Astrocyte (in vitro differentiated cells and primary cell): ENCODE results near the gene RRBP1.

ENCODE experiments used
- CTCF ChIP-seq: IDR thresholded peaks from 2 replicates; pipeline ENCODE4 v1.5.1; 2011; ENCODE audit warnings: low read depth, mild to moderate bottlenecking, inconsistent platforms, low read length, moderate library complexity; ENCODE audit not compliant: insufficient read depth
- EZH2 ChIP-seq: IDR thresholded peaks from 2 replicates; pipeline ENCODE4 v1.6.1; 2012; ENCODE audit warnings: mild to moderate bottlenecking, low read length, inconsistent platforms; ENCODE audit not compliant: insufficient read depth

- TF ChIP-seq CTCF (no peak), EZH2 (no peak)
Measured at GRCh38 chr20:17683218-17684076, 1.4 kb upstream of the RRBP1 start.
